Breast epithelium (tissue), 3 donors: ENCODE data around the gene OR1F1.

ENCODE experiments used
- CTCF ChIP-seq, 3 donors: fragments of 450-650 bp; IDR thresholded peaks; one replicate each; pipeline ENCODE4 v1.5.1; 2016 to 2017; ENCODE audit warnings: antibody characterized with exemption in 3 of 3, mild to moderate bottlenecking in 3 of 3, moderate library complexity in 3 of 3
- POLR2A ChIP-seq: fragments of 450-650 bp; IDR thresholded peaks from one replicate; pipeline ENCODE4 v1.6.1; 2016; ENCODE audit warnings: antibody characterized with exemption, mild to moderate bottlenecking, moderate library complexity
- POLR2AphosphoS5 ChIP-seq, 3 donors: sonication (generic); formaldehyde crosslinking; IDR thresholded peaks; one replicate each; pipeline ENCODE4 v1.6.1; 2017; ENCODE audit warnings: antibody characterized with exemption in 3 of 3

GRCh38 chr16:3180445-3180878 is 7.5 kb upstream of the OR1F1 start:
- TF ChIP-seq CTCF (IDR thresholded peaks at IDR 0.05) (no peak), POLR2AphosphoS5 (IDR thresholded peaks at IDR 0.05) (no peak), POLR2A (no peak)
